Non-pigmented ciliary epithelial cell (primary cell): ENCODE data around the gene GLT6D1.

ENCODE experiments used
- DNase-seq: peaks from one replicate; pipeline ENCODE4 v3.0.0-alpha.2; 2010; ENCODE audit warnings: low read depth

The GLT6D1 gene

DNA sequence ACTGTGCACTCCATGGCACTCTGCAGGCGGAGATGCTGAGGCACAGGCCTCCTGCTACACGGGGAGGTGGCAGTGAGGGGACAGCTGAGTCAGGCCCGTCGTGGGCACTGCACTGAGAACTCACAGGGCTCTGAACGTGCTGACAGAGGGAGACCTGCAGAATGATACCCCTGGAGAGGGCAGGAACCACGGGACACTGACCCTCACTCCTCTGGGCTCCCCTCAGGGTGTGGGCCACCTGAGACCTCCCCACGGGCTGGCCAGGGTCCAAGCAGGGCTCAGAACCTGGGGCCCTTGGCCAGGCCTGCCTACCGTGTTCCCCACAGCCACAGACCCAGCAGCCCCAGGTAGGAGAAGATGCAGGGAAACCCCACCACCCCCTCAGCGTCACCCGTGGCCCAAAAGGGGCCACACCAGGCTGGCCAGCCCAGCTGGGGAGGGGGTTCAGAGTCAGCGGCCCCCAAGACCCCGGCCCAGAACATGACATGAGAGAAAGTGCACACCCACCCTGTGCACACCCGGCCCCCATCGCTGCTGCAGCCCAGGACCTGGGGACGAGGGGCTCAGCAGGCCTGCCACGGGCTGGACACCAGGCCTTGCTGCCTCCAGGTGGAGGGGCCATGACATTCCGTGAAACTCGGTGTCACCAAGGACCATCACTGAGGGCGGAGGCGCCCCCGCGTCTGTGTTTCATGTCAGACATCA is 30.9 kb downstream of the GLT6D1 start:
- no peak for DNase-seq

DNA sequence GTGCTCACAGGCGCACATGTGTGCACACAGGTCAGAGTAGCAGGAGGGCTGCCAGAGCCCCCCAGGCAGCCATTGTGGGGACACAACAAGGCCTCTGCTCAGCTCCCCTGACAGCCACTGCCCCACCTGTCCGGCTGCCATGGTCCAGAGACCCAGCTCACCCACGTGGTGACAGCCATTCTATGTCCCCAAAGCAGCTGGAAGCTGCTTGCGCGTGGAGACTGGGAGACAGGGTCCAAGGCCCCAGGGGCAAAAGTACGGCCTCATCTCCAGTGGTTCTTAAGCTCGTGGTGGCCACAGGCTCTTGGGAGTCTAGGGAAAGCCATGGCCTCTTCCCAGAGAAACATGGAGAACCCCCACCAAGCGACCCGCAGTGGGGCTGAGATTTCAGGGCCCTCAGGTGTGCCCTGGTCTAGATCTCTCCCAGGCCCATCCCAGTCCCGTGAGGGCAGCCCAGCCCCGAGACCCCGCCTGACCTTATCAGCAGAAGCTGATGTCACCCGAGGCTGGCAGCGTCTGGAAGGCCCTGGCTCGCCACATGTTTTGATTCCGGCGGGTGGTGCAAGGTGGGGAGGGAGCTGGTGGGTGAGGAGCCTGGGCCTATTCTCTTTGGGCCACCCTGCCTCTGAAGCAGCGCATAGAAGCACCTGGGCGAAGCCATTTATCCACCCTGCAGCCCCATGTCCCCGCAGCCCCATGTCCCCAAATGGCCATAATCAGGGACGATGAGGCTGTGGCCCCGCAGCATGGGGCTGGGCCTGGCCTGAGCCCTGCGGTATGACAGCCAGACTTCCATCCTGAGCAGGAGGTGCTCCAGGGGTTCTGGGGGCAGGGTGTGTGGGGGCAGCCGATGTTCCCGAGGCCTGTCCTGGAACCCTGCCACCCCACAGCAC is 31.7 kb downstream of the GLT6D1 start:
- DNase-seq = no peak

DNA sequence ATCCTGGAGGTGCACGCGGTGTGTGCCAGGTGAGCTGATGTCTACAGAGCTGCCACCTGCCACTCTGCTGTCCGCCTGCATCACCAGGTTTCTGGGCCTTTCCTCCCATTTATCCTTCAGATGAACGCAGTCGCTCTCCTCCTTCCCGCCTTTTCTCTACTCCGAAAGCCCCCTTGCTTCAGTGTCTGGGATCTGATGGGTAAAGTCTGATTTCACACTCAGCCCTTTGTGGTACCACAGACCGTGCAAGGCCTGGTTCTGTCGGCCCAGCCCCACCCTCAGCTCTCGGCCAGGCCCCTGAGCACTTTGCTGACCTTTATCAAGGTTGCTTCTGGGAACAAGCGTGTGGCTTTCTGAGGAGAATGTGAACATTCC is 32.5 kb downstream of the GLT6D1 start:
- DNase-seq = no peak

- no peak for DNase-seq
Observed at GRCh38 chr9:135605238-135605781, 34.0 kb downstream of the GLT6D1 start.

- no peak for DNase-seq
Observed at GRCh38 chr9:135604437-135605237, 34.7 kb downstream of the GLT6D1 start.

- DNase-seq = no peak
Observed at GRCh38 chr9:135602789-135603481, 36.4 kb downstream of the GLT6D1 start.

- no peak for DNase-seq
Observed at GRCh38 chr9:135601988-135602387, 37.4 kb downstream of the GLT6D1 start.

- DNase-seq = no peak
Observed at GRCh38 chr9:135600296-135600817, 39.0 kb downstream of the GLT6D1 start.

- DNase-seq = no peak
Observed at GRCh38 chr9:135596211-135596610, 43.1 kb downstream of the GLT6D1 start.

DNA sequence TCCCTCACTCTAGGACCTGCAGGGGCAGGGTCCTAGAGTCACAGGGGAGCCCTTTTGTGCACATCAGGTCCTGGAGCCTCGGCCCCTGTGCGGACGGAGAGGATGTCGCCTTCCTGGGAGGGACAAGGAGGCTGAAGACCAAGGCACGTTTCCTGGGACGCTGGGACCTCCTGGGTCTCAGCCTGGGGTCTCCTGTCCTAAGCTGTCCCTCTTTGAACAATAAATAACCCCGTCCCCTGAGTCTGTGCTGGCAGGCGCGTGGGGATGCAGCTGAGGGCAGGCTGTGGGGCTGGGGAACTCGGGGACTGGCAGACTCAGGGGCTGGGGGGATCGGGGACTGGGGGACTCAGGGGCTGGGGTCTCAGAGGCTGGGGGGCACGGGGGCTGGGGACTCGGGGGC is 46.7 kb downstream of the GLT6D1 start:
- no peak for DNase-seq

- DNase-seq = no peak
Observed at GRCh38 chr9:135592331-135592590, 47.1 kb downstream of the GLT6D1 start.

DNA sequence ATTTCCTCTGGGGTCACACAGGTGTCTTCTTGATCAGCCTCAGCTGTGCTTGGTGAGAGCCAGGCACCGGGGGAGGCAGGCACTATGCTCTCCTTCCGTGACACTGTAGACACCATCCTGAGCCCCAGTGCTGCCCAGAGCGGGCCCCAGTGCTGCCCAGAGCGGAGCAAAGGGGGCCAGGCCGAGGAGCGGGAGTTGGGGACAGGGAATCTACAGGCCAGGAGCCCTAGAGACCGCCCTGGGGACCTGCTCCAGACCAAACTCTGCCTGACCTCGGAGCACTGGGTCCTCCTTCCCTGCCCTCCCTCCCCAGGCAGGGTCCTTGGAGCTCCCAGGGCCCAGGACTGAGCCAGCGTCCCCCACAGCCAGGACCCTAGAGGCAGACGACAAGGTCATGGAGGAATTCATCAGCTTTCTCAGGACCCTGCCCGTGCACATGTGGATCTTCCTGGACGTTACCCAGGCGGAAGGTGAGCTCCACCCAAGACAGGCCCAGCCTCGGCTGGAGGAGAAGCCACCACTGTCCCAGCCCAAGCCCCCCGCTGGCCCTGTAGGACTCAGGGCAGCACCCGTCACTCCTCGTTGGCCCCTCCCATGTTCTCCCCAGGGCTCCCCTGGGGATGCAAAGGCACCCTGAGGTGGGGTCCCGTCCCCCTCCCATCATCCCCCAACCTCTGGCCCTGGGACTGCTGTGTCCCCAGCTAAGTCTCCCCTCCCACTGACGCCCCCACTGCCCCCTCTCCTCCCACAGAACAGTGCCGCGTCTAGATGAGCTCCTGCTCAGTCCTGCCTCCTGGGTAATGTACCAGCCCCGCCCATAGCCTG is 47.6 kb downstream of the GLT6D1 start:
- no peak for DNase-seq

DNA sequence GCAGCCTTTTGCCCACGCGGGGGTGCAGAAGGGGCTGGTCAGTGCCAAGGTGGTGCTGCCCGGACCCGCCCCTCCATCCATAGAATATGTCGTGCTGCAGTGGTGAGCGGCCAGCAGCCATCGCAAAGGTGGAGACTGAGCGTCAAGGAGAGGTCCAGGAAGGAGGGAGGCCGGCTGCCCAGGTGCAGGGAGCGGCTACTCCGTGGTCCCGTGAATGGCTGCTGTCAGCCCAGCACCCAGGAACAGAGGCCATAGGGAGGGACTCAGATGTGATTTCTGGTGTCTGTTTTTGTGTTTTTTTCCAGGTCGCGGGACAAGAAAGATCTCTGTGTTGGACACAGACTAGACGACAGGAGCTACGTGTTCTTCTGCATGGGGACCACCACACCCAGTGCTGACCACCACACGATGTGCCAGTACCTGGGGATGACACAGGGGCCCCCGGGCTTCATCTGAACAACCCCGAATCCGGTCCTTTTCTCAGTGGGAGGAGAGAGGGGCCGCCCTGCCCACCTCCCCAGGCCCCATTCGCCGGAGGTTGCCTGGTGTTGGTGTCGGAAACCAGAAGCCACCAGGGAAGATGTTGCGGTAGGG is 48.8 kb downstream of the GLT6D1 start:
- DNase-seq = no peak

DNA sequence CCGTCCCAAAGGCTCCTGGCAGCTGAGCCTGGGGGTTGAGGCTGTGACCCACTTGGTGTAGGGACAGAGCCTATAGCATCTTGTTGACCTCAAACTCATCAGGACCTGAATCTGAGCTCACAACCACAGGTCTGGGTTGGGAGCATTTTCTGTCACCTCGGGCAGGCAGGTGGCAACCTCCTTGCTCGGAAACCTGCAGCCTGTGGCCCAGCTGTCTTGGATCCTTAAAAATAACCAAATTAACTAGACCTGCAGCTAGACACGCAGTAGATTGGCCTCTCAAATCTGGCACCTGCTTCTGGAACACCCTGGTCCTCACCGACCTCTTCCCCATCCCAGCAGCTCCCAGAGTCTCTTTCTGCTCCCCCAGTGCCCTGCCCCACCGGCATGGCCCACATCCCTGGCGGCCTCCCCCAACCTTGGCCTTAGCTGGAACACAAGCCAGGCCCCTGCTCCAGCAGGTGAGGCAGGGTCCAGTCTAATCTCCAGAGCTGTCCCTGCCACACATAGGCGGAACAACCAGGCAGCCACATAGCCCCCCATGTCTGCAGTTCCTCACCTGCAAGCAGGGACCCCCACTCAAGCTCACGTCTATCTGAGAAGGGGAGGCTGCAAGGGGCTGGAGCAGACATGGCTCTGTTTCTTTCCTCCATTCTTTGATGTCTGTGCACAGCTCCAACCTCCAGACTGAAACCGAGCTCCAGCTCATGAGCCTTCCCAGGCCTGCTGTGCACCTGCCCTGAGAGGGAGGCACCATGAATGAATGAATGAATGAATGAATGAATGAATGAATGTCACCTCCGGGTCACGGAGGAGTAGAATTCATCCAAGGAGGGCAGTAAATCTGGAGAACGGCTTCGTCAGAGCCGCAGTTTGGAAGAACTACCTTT is 49.5 kb downstream of the GLT6D1 start:
- no peak for DNase-seq

GRCh38 chr9:135588886-135589595 is 50.3 kb downstream of the GLT6D1 start:
- no peak for DNase-seq

DNA sequence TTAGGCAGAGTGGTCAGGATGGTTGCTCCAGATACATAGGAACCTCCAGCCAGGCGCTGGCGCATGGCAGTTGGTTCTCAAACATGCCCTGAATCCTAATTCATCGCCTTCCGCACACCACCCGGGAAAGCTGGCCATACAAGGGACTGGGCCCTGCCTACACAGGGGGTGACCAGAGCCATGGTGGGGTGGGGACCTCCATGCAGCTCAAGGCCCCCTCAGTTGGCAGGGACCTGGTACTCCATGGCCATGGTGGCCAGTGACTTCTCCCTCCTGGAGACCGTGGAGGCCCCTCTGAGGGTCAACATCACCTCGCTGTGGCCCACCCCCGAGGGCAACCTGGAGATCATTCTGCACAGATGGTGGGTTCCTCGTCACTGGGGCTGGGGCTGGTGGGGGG is 51.0 kb downstream of the GLT6D1 start:
- no peak for DNase-seq

- DNase-seq = no peak
Observed at GRCh38 chr9:135587658-135588057, 51.7 kb downstream of the GLT6D1 start.

- no peak for DNase-seq
Observed at GRCh38 chr9:135586601-135587109, 52.7 kb downstream of the GLT6D1 start.

- DNase-seq = no peak
Observed at GRCh38 chr9:135584934-135585333, 54.4 kb downstream of the GLT6D1 start.
